Measurements from ENCODE around the gene PRM1.
A peak's percentile ranks its signal among the peaks of the same experiment; 100 is the strongest.

Gene PRM1

DNA sequence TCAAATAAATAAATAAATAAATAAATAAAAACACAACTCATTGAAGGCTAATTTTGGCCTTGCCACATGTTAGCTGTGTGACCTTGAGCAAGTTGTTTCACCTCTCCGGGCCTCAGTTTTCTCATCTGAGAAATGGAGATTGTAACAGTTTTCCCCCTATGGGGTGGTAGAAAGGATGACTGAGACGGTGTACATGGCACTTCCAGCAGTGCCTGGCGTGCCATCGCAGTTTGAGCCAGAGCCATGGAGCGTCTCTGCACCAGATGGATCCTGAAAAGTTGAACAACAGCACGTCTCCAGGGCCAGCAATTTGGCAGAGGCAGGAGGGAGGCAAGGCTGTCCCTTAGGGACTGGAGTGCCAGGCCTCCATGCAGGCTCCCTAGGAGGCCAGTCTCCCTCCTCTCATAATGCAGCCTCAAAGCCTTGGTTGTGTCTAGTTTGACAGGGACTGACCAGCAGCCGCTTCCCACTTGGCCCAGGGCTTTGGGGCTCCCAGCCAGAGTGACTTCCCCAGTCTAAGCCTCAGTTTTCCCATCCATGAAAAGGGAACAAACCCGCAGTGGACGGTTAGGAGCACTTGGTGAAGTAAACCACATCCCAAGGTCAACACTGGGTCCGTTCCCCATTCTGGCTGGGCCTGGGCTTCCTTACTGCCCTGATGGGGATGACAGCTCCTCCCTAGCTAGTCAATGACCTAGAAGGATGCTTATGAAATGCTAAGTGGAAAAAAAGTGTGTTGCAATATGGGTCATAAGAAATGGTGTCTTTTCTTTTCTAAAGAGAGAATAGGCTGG lies 44.5 kb downstream of the PRM1 start:
- no peak for DNase-seq (ENCODE audit: low read depth)

DNA sequence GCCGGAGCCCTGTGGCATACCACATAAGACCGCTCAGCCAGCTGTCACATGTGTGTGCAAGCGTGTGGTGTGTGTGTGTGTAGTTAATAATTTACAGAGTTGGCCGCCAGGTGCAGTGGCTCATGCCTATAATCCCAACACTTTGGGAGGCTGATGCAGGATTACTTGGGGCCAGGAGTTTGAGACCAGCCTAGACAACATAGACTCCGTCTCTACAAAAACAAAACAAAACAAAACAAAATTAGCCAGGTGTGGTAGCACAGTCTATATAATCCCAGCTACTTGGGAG lies 45.5 kb downstream of the PRM1 start:
- no peak for DNase-seq (ENCODE audit: low read depth)

DNA sequence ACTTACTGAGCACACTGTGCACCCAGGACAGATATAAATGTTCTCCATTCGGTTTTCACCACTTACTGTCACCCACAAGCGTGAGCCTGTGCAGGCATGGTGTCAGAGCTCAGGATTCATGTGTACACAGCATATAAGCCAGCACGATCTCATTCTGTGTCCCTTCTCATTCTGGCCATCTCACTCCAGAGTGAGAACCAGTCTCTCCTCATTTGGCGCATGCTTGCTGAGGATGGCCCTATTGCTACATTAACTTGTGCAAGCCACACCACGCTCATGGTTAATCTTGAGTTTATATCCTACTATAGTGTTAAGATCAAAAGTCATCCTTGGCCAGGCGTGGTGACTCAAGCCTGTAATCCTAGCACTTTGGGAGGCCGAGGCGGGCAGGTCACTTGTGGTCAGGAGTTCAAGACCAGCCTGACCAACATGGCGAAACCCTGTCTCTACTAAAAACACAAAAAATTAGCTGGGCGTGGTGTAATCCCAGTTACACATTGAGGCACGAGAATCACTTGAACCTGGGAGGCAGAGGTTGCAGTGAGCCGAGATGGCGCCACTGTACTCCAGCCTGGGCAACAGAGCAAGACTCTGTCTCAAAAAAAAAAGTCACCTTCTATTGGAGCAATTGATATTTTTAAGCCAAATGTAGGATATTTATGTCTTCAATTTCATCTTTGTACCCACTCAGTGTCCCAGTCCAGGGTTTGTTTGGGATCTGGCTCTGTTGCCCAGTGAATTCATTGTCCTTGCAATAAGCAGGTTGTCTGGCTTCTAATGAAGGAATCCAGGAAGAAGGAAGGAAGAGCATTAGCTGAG lies 46.0 kb downstream of the PRM1 start:
- DNase-seq (ENCODE audit: low read depth), result no peak

GRCh38 chr16:11233727-11234376 lies 47.3 kb downstream of the PRM1 start:
- peak; percentile 36 for DNase-seq (ENCODE audit: low read depth)

DNA sequence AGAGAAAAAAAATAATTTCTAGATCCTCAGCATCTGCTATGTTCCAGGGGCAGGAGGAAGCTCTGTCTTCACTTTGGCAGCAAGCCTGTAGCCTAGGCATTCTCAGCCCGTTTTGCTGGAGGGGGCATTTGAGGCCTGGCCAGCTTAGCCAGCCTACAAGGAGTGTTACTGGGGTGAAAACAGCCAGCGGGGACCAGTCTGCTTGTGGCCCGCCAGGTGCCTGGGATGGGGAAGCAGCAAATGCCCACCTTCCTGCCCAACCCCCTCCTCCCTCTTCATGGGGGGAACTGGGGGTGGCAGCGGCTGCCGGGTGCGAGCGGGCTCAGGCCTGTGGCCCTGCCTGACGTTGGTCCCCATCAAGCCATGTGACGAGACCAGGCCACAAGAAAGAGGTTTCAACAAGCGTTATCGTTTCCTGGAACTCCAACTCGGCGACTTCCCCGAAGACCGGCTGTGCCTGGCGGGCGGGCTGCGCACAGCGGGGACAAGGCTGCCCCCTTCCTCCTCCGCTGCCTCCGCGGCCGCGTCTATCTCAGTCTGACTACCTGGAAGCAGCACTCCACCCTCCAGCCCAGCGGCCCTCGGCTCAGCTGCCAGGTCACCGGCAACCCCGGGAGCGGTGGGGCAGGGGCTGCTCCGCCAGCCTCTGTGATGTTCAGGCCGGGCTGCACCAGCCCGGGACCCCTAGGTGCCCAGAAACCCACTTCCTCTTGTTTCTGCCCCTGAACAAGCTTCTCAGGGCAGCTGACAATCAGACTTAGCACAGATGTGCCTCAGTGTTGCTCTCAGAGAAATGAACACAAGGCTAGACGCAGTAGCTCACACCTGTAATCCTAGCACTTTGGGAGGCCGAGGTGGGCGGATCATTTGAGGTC lies 48.0 kb downstream of the PRM1 start:
- peak; percentile 72 for DNase-seq (ENCODE audit: low read depth)

DNA sequence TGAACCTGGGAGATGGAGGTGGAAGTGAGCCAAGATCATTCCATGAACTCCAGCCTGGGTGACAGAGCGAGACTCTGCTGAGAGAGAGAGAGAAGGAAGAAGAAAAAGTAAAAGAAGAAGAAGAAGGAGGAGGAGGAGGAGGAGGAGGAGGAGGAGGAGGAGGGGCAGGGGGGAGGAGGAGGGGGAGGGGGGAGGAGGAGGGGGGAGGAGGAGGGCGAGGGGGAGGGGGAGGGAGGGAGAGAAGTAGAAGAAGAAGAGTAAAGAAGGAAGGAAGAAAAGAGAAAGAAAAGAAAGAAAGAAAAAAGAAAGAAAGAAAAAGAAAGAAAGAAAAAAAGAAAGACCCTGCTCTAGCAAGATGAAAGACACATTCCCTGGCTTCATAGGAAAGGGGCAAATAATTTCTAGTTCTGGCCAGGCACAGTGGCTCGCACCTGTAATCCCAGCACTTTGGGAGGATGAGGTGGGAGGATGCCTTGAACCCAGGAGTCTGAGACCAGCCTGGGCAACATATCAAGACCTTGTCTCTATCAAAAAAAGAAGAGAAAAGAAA lies 48.8 kb downstream of the PRM1 start:
- DNase-seq (ENCODE audit: low read depth), result no peak

GRCh38 chr16:11231367-11231970 lies 49.7 kb downstream of the PRM1 start:
- no peak for DNase-seq (ENCODE audit: low read depth)

Data from T-helper 22 cell (primary cell).